Left lung (tissue), 10 donors: ENCODE results near the gene BDKRB1. TPM values are rescaled to one million over a fixed set of nuclear protein-coding genes. Genes with fewer than 3 reads are reported as not detected.

Experiments used
- ATAC-seq: fragments of 200-7000 bp; cut with Tn5 transposase; one replicate; pipeline ENCODE4 v1.9.1; 2020; ENCODE audit warnings: moderate library complexity
- DNase-seq, 4 donors: peaks; one replicate each; pipeline ENCODE4 v3.0.0-alpha.2; 2013 to 2020
- H3K27ac ChIP-seq, 2 donors: fragments of 200-600 bp; sonication (generic) in 1 of 2; one replicate each; pipeline versions ENCODE4 v1.5.0 to v1.8.0; 2020 to 2021
- H3K27me3 ChIP-seq, 2 donors: fragments of 200-600 bp; sonication (generic) in 1 of 2; one replicate each; pipeline versions ENCODE4 v1.5.0 to v1.8.0; 2020 to 2021
- H3K36me3 ChIP-seq, 2 donors: fragments of 200-600 bp; sonication (generic) in 1 of 2; one replicate each; pipeline versions ENCODE4 v1.5.0 to v1.8.0; 2020 to 2021
- H3K4me1 ChIP-seq, 2 donors: fragments of 200-600 bp; one replicate each; pipeline ENCODE4 v1.8.0; 2021
- H3K4me3 ChIP-seq, 2 donors: fragments of 200-600 bp; sonication (generic) in 1 of 2; one replicate each; pipeline versions ENCODE4 v1.5.0 to v1.8.0; 2020 to 2021; ENCODE audit warnings: mild to moderate bottlenecking in 1 of 2
- H3K9me3 ChIP-seq, 2 donors: fragments of 200-600 bp; sonication (generic) in 1 of 2; one replicate each; pipeline versions ENCODE4 v1.5.0 to v1.8.0; 2020 to 2021
- intact Hi-C, 2 donors: fragments of 100-400 bp; cut with DNase I; formaldehyde crosslinking; loops; one replicate each; pipeline versions ENCODE4 v1.11.2 to v1.14.2; 2022
- polyA plus RNA-seq, 6 donors: library from polyadenylated mRNA; unstranded; fragments of 120-200 nt; gene quantifications; one replicate each; pipeline ENCODE4 v1.2.1, GENCODE V29; 2013; ENCODE audit not compliant: insufficient read length in 6 of 6
- total RNA-seq, 2 donors: library from RNA; stranded (reverse); fragmentation: NEBNext Ultra II Directional; extraction: Animal tissue kit (Norgen Biotek cat#: 25700); gene quantifications; one replicate each; pipeline ENCODE4 v1.2.1, GENCODE V29; 2021
- TF ChIP-seq, protein P1 (sequence below), 2 donors: fragments of 200-600 bp; sonication (generic) in 1 of 2; IDR thresholded peaks; one replicate each; pipeline versions ENCODE4 v1.5.0 to v1.8.0; 2021; ENCODE audit warnings: antibody characterized with exemption in 2 of 2
- donor health status: DM: no; HTN: yes; CAD: no.
- donor health status: DM: no; HTN: no; CAD: no.

Gene BDKRB1
- total and polyA plus RNA-seq, 8 donors: 0.24 to 0.99 (median 0.35) TPM; not detected in 1

DNA sequence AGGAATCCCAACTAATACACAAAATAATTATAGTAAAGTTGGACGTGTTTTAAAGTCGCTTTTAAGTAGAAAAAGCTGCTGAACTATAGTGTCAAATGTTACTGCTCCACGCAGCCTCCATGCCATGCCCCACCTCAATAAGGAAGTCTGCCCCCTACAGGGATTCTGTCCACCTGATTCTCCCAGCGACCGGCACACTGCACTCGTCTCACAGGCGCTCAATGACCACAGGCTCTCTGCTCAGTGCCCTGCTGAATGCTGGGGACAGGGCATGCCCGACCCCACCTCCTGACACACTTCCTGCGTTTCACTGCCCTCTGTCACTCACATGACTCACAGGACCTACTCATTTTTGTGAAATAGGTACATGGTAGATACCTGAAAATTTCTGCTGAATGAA is 48.9 kb downstream of the BDKRB1 start:
- H3K36me3 ChIP-seq: peaks cover 0 to 89% of the 10 kb centered on the region in 2 donors
- intact Hi-C loops: loop anchor here in 1 of 2 donors (10.0 kb wide), 1 partner anchor 100 kb away; no protein-coding TSS in a partner anchor
- H3K9me3 ChIP-seq: no peaks in the 10 kb centered on the region
- H3K27me3 ChIP-seq: no peaks in the 10 kb centered on the region
- DNase-seq (no peak), ATAC-seq (no peak)
- H3K4me1 ChIP-seq: no peaks in the 10 kb centered on the region
- no peak overlapping the region for H3K27ac ChIP-seq
- H3K4me3 ChIP-seq: no peak overlapping the region
- TF ChIP-seq, protein P1, sequence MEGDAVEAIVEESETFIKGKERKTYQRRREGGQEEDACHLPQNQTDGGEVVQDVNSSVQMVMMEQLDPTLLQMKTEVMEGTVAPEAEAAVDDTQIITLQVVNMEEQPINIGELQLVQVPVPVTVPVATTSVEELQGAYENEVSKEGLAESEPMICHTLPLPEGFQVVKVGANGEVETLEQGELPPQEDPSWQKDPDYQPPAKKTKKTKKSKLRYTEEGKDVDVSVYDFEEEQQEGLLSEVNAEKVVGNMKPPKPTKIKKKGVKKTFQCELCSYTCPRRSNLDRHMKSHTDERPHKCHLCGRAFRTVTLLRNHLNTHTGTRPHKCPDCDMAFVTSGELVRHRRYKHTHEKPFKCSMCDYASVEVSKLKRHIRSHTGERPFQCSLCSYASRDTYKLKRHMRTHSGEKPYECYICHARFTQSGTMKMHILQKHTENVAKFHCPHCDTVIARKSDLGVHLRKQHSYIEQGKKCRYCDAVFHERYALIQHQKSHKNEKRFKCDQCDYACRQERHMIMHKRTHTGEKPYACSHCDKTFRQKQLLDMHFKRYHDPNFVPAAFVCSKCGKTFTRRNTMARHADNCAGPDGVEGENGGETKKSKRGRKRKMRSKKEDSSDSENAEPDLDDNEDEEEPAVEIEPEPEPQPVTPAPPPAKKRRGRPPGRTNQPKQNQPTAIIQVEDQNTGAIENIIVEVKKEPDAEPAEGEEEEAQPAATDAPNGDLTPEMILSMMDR (IDR thresholded peaks at IDR 0.05): no peak

DNA sequence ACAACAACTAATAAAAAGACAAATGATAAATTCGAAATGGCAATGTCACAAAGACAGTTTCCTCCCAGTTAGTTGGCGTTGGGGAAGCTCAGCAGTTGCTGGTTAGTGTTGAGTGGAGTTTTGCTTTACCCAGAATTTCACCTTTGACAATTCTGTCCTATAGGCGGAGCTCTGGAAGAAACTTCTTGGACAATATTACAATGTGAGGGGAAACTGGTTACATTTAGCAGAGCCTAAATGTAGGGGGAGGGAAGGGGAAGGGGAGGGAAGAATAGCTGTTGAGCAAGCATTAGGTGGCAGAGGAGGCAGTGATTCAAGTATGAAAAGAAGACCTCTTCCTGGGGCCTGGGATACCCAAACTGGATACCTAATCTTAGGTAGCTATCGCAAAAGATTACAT is 51.4 kb downstream of the BDKRB1 start:
- ATAC-seq (no peak), DNase-seq (no peak)
- intact Hi-C loops: loop anchor here in 1 of 2 donors (10.0 kb wide), 1 partner anchor 97 kb away; no protein-coding TSS in a partner anchor
- H3K27me3 ChIP-seq: no peaks in the 10 kb centered on the region
- H3K4me1 ChIP-seq: no peaks in the 10 kb centered on the region
- H3K36me3 ChIP-seq: peaks cover 0 to 91% of the 10 kb centered on the region in 2 donors
- TF ChIP-seq, protein P1 (IDR thresholded peaks at IDR 0.05): no peak
- no peaks in the 10 kb centered on the region for H3K9me3 ChIP-seq
- H3K27ac ChIP-seq: no peak overlapping the region
- no peak overlapping the region for H3K4me3 ChIP-seq

GRCh38 chr14:96309133-96309895 is 53.3 kb downstream of the BDKRB1 start:
- Histone ChIP-seq H3K4me1 (no peaks in the 10 kb centered on the region), H3K27me3 (no peaks in the 10 kb centered on the region), H3K36me3 (peaks cover 0 to 90% of the 10 kb centered on the region in 2 donors), H3K9me3 (no peaks in the 10 kb centered on the region), H3K4me3 (no peak overlapping the region), H3K27ac (no peak overlapping the region)
- ATAC-seq (no peak), DNase-seq (peak in 1 of 4 donors; percentile 6)
- TF ChIP-seq, protein P1 (IDR thresholded peaks at IDR 0.05): no peak
- intact Hi-C loops: loop anchor here in 1 of 2 donors (10.0 kb wide), 1 partner anchor 95 kb away; no protein-coding TSS in a partner anchor

DNA sequence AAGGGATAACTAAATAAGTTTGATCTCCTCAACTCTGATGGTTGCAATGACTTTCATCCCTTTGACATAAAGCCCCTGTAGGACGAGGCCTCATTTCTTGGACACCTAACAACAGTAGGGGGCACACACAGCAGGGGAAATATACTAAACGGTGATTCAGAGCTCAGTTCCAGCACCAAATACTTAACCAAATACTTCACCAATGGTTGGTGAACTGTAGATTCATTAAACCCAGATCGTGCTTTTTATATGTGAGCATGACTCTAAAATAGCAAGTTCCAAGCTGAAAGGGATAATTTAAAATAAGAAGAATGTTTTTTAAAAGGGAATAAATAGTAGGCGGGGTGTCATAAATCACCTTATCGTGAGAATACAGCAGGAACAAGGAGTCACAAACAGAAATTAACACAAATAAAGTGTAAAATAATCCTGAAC is 53.9 kb downstream of the BDKRB1 start:
- Histone ChIP-seq H3K4me1 (no peaks in the 10 kb centered on the region), H3K4me3 (no peak overlapping the region), H3K27me3 (no peaks in the 10 kb centered on the region), H3K9me3 (no peaks in the 10 kb centered on the region), H3K36me3 (peaks cover 0 to 90% of the 10 kb centered on the region in 2 donors), H3K27ac (no peak overlapping the region)
- ATAC-seq (no peak), DNase-seq (peak in 1 of 4 donors; percentile 5)
- TF ChIP-seq, protein P1 (IDR thresholded peaks at IDR 0.05): no peak
- intact Hi-C loops: loop anchor here in 1 of 2 donors (10.0 kb wide), 1 partner anchor 95 kb away; no protein-coding TSS in a partner anchor

GRCh38 chr14:96310906-96311305 is 54.9 kb downstream of the BDKRB1 start:
- H3K27ac ChIP-seq: no peak overlapping the region
- H3K9me3 ChIP-seq: no peaks in the 10 kb centered on the region
- ATAC-seq (no peak), DNase-seq (no peak)
- H3K27me3 ChIP-seq: no peaks in the 10 kb centered on the region
- H3K4me3 ChIP-seq: no peak overlapping the region
- H3K36me3 ChIP-seq: peaks cover 0 to 90% of the 10 kb centered on the region in 2 donors
- TF ChIP-seq, protein P1 (IDR thresholded peaks at IDR 0.05): no peak
- intact Hi-C loops: no loop called here
- no peaks in the 10 kb centered on the region for H3K4me1 ChIP-seq
